Suppressor macrophage (primary cell): ENCODE measurements around the gene CDA.

Source experiments
- DNase-seq, 4 experiments: peaks; one replicate each; pipeline ENCODE4 v3.0.0-alpha.2; 2020 to 2022
- total RNA-seq, 17 experiments: gene quantifications; one replicate each; lab custom pipeline; 2026; ENCODE audit warnings: mixed read lengths in 6 of 17, inconsistent platforms in 3 of 17; lab: John Stamatoyannopoulos, UW

CDA gene
- 0.49 to 18.3 (median 7.0) reads per million in 17 experiments for total RNA-seq

GRCh38 chr1:20588634-20589225, at the start of gene CDA:
TSS of gene CDA (plus strand) at chr1:20589097. CDS start at chr1:20589130, 33 bp downstream.
- peak; percentile 49 to 73 (median 64) for DNase-seq

- DNase-seq, result no peak
These were observed 48.6 kb upstream of the CDA start for GRCh38 chr1:20540281-20540680.

GRCh38 chr1:20546637-20547036, 42.3 kb upstream of the CDA start:
- DNase-seq, result no peak

GRCh38 chr1:20551161-20551560, 37.7 kb upstream of the CDA start:
- no peak for DNase-seq

- no peak for DNase-seq
These were observed 36.8 kb upstream of the CDA start, which contains the start of gene FAM43B for GRCh38 chr1:20551945-20552727. TSS of gene FAM43B (plus strand) at chr1:20552573. CDS start at chr1:20552974, 401 bp downstream.

GRCh38 chr1:20552728-20553445, 36.0 kb upstream of the CDA start:
- no peak for DNase-seq

- no peak for DNase-seq
These were observed 33.7 kb upstream of the CDA start for GRCh38 chr1:20555025-20555757.

- DNase-seq, result no peak
These were observed 33.2 kb upstream of the CDA start for GRCh38 chr1:20555758-20556120.

- peak; percentile 6 to 60 (median 54) for DNase-seq
These were observed 30.7 kb upstream of the CDA start for GRCh38 chr1:20558191-20558590.

- DNase-seq, result no peak
These were observed 27.9 kb upstream of the CDA start for GRCh38 chr1:20560966-20561365.

- DNase-seq, result no peak
These were observed 23.7 kb upstream of the CDA start for GRCh38 chr1:20565234-20565633.

- DNase-seq, result no peak
These were observed 19.3 kb upstream of the CDA start for GRCh38 chr1:20569523-20570098.

- DNase-seq, result no peak
These were observed 17.5 kb upstream of the CDA start for GRCh38 chr1:20571427-20571826.

GRCh38 chr1:20573987-20574386, 14.9 kb upstream of the CDA start:
- no peak for DNase-seq

GRCh38 chr1:20574686-20575540, 14.0 kb upstream of the CDA start:
- DNase-seq, result peak; percentile 94 to 97 (median 96)

GRCh38 chr1:20575541-20576336, 13.2 kb upstream of the CDA start:
- no peak for DNase-seq

- no peak for DNase-seq
These were observed 10.8 kb upstream of the CDA start for GRCh38 chr1:20578062-20578461.

GRCh38 chr1:20578721-20579395, 10.0 kb upstream of the CDA start:
- no peak for DNase-seq

GRCh38 chr1:20584890-20585289, 4.0 kb upstream of the CDA start:
- peak in 3 of 4 experiments; percentile 28 to 53 (median 52) for DNase-seq
